GM23338 (cell line): ENCODE measurements around the gene DLGAP4. TPM values are rescaled to one million over a fixed set of nuclear protein-coding genes. Genes with fewer than 3 reads are reported as not detected.

ENCODE experiments used
- ATAC-seq: fragments of 200-7000 bp; cut with Tn5 transposase; 3 replicates; pipeline ENCODE4 v1.9.1; 2020
- DNase-seq: peaks from one replicate; pipeline ENCODE4 v3.0.0-alpha.2; 2015; ENCODE audit warnings: low spot score
- H2AFZ ChIP-seq: fragments of 200-600 bp; sonication (generic); 2 replicates; pipeline ENCODE4 v1.8.0; 2016; ENCODE audit warnings: antibody characterized with exemption, mild to moderate bottlenecking, moderate library complexity
- H3F3A ChIP-seq: fragments of 200-600 bp; sonication (generic); replicated peaks from 2 replicates; pipeline ENCODE4 v1.8.0; 2017; ENCODE audit warnings: antibody characterized with exemption, mixed run types, low read depth
- H3K27ac ChIP-seq: fragments of 200-600 bp; sonication (generic); 2 replicates; pipeline ENCODE4 v1.6.1; 2016; ENCODE audit warnings: low read depth
- H3K27me3 ChIP-seq: fragments of 200-600 bp; sonication (generic); 2 replicates; pipeline ENCODE4 v1.8.0; 2016; ENCODE audit warnings: mild to moderate bottlenecking, mixed run types, moderate library complexity; ENCODE audit not compliant: insufficient read depth
- H3K36me3 ChIP-seq: fragments of 200-600 bp; sonication (generic); 2 replicates; pipeline ENCODE4 v1.8.0; 2016; ENCODE audit warnings: mild to moderate bottlenecking; ENCODE audit not compliant: insufficient read depth
- H3K4me1 ChIP-seq: fragments of 200-600 bp; sonication (generic); 2 replicates; pipeline ENCODE4 v1.8.0; 2016; ENCODE audit warnings: mild to moderate bottlenecking, moderate library complexity; ENCODE audit not compliant: insufficient read depth
- H3K4me2 ChIP-seq: fragments of 200-600 bp; sonication (generic); 2 replicates; pipeline ENCODE4 v1.7.1; 2017; ENCODE audit warnings: mixed run types
- H3K4me3 ChIP-seq: fragments of 200-600 bp; sonication (generic); 2 replicates; pipeline ENCODE4 v1.6.1; 2016; ENCODE audit warnings: mixed run types
- H3K79me2 ChIP-seq: fragments of 200-600 bp; sonication (generic); replicated peaks from 2 replicates; pipeline ENCODE4 v1.8.0; 2017; ENCODE audit warnings: mild to moderate bottlenecking; ENCODE audit not compliant: insufficient read depth
- H3K9me2 ChIP-seq: fragments of 200-600 bp; sonication (generic); 2 replicates; pipeline ENCODE4 v1.8.0; 2017; ENCODE audit not compliant: insufficient read depth
- H4K20me1 ChIP-seq: fragments of 200-600 bp; sonication (generic); replicated peaks from 2 replicates; pipeline ENCODE4 v1.8.0; 2017; ENCODE audit warnings: mild to moderate bottlenecking; ENCODE audit not compliant: insufficient read depth
- H3K27ac Mint-ChIP-seq: 2 replicates; pipeline ENCODE4 v1.8.0; 2020; ENCODE audit warnings: inconsistent platforms, mild to moderate bottlenecking, moderate library complexity, mixed read lengths
- H3K27me3 Mint-ChIP-seq: 3 replicates; pipeline ENCODE4 v1.8.0; 2022; ENCODE audit warnings: low read depth, mild to moderate bottlenecking, moderate library complexity, mixed read lengths, inconsistent platforms; ENCODE audit not compliant: insufficient read depth, poor library complexity
- H3K36me3 Mint-ChIP-seq: 3 replicates; pipeline ENCODE4 v1.8.0; 2021; ENCODE audit warnings: low read depth, mild to moderate bottlenecking, inconsistent platforms, moderate library complexity, mixed read lengths
- H3K4me1 Mint-ChIP-seq: 3 replicates; pipeline ENCODE4 v1.8.0; 2020; ENCODE audit warnings: mild to moderate bottlenecking, inconsistent platforms, mixed read lengths
- H3K4me3 Mint-ChIP-seq: 3 replicates; pipeline ENCODE4 v1.8.0; 2021; ENCODE audit warnings: moderate library complexity, mild to moderate bottlenecking, inconsistent platforms, mixed read lengths
- H3K9me3 Mint-ChIP-seq: 3 replicates; pipeline ENCODE4 v1.8.0; 2020; ENCODE audit warnings: moderate library complexity, mild to moderate bottlenecking, inconsistent platforms, mixed read lengths
- EZH2 ChIP-seq: fragments of 200-600 bp; sonication (generic); IDR thresholded peaks from one replicate; pipeline ENCODE4 v1.8.0; 2017; ENCODE audit warnings: antibody characterized with exemption, mild to moderate bottlenecking, low read depth; ENCODE audit not compliant: unreplicated experiment
- EZH2phosphoT487 ChIP-seq: fragments of 200-600 bp; sonication (generic); IDR thresholded peaks from one replicate; pipeline ENCODE4 v1.8.1; 2018; ENCODE audit warnings: antibody characterized with exemption; ENCODE audit not compliant: unreplicated experiment
- JUNB ChIP-seq: IDR thresholded peaks from one replicate; pipeline ENCODE4 v1.6.1; 2016; ENCODE audit warnings: antibody characterized with exemption; ENCODE audit not compliant: unreplicated experiment
- NANOG ChIP-seq: IDR thresholded peaks from 2 replicates; pipeline ENCODE4 v1.6.1; 2016; ENCODE audit warnings: antibody characterized with exemption, borderline replicate concordance
- POLR2AphosphoS5 ChIP-seq: IDR thresholded peaks from 2 replicates; pipeline ENCODE4 v1.6.1; 2016; ENCODE audit warnings: antibody characterized with exemption, low read depth
- STAT1 ChIP-seq: IDR thresholded peaks from one replicate; pipeline ENCODE4 v1.6.1; 2016; ENCODE audit warnings: antibody characterized with exemption; ENCODE audit not compliant: unreplicated experiment
- ZNF114 ChIP-seq: fragments of 250-450 bp; sonication (Bioruptor Pico); IDR thresholded peaks from 2 replicates; pipeline ENCODE4 v1.5.0; 2020; ENCODE audit warnings: mild to moderate bottlenecking, moderate library complexity
- ZNF331 ChIP-seq: fragments of 250-450 bp; sonication (Bioruptor Pico); IDR thresholded peaks from 2 replicates; pipeline ENCODE4 v1.5.0; 2020; ENCODE audit warnings: low read depth, mild to moderate bottlenecking, moderate library complexity
- polyA plus RNA-seq: library from polyadenylated mRNA; unstranded; fragments of >200 nt; fragmentation: Nextera tagmentation; extraction: Ambion mirVana; gene quantifications from 2 replicates; pipeline ENCODE4 v1.2.1, GENCODE V29; 2016
- total RNA-seq: library from RNA; depleted of rRNA; stranded (reverse); fragments of >200 nt; shearing (Covaris generic); gene quantifications from 2 replicates; pipeline ENCODE4 v1.2.3, GENCODE V29; 2014
- TF ChIP-seq, protein P1 (sequence below), 2 experiments: fragments of 200-600 bp in 1 of 2; sonication (generic) in 1 of 2; conservative IDR thresholded peaks; 2 replicates each; pipeline versions ENCODE4 v1.5.1 to v1.6.1; 2016 to 2017; ENCODE audit warnings: antibody characterized with exemption in 2 of 2, low read depth in 2 of 2, mild to moderate bottlenecking in 2 of 2, moderate library complexity in 1 of 2
- TF ChIP-seq, protein P2 (sequence below): IDR thresholded peaks from 2 replicates; pipeline ENCODE4 v1.6.1; 2016; ENCODE audit warnings: antibody characterized with exemption

The DLGAP4 gene
- total and polyA plus RNA-seq, 2 experiments from 2014 or later = 46.1 to 52.2 TPM

DNA sequence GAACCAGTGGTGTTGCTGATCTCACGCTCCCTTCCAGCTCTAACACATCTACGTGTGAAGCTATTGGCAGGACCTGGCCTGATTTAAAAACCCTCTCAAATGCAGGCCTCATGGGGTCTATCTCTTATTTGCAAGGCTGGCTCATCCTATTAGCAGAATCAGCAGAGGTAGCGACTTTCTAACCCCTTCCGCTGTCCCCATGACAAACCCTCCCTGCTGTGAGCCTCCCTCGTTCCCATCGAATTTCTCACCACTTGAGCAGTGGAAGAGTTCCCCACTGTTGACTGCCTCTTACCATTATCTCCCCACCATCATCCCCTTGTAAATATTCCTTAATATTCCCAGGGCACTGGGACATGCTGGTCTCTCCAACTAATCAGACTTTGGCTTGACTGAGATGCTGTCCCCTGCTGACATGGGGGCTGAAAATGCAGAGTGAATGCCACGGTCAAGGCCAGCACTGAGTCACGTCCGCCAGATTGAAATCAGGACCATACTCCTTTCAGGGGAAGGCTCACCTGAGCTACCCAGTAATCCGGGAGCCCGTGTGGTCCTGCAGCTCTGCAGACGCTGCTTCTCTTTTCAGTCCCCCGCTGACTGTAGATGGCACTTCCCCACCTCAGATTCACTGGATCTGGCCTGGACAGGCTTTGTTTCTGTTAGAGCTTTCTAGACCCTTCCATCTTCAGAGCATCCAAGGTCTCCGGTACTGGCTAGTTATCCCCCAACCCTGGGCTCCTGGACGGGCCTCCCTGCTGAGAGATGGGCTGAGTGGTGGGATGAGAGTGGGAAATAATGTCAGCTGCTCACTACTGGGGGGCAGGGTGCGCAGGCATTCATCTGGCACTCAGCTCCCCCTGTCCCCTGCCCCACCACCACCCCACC is 46.7 kb upstream of the DLGAP4 start:
- Histone ChIP-seq H3K4me1 (peaks cover 7% of the 10 kb centered on the region; the same call in 1 of the 2 replicates), H3F3A (no peaks in the 10 kb centered on the region), H3K4me2 (peak overlapping the region; percentile 33; the same call in 1 of the 2 replicates), H4K20me1 (no peaks in the 10 kb centered on the region), H3K27me3 (no peaks in the 10 kb centered on the region), H3K4me3 (no peak overlapping the region), H3K79me2 (no peaks in the 10 kb centered on the region), H3K36me3 (peaks cover 4% of the 10 kb centered on the region; the same call in 1 of the 2 replicates), H3K27ac (no peak overlapping the region), H2AFZ (no peak overlapping the region), H3K9me2 (no peaks in the 10 kb centered on the region)
- H3K27me3 Mint-ChIP-seq = peaks cover 3% of the 10 kb centered on the region
- H3K27ac Mint-ChIP-seq = peak overlapping the region; percentile 45; the same call in 1 of the 2 replicates
- peaks cover 19% of the 10 kb centered on the region for H3K4me1 Mint-ChIP-seq
- ATAC-seq = peak; percentile 70
- peak; percentile 32 for DNase-seq
- H3K4me3 Mint-ChIP-seq = peak overlapping the region; percentile 26; the same call in 1 of the 3 replicates
- TF ChIP-seq JUNB (no peak), POLR2AphosphoS5 (no peak), EZH2phosphoT487 (no peak), EZH2 (no peak), ZNF331 (CRISPR knock-in tag) (no peak), NANOG (no peak)
- H3K9me3 Mint-ChIP-seq = no peaks in the 10 kb centered on the region
- H3K36me3 Mint-ChIP-seq = peaks cover 8% of the 10 kb centered on the region; the same call in 1 of the 3 replicates

DNA sequence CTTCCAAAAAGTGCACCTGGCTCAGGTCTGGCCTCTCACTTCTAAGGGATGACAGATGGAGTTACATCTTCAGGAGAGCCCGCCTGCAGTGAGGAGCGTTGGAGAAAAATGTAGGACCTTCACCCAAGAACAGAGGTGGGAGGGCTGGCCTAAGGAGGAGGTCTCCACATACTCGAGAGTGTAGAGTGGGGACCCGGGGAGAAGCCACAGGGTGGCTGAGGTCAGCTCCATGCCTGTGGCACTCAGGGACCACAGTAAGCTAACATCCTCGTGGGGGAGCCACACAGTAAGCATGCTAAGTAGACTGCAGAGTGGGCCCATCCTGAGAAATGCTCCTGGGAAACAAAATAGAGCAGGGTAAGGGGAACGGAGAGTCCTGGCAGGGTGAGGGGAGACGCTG is 45.8 kb upstream of the DLGAP4 start:
- no peak overlapping the region for H3K27ac Mint-ChIP-seq

More for the DNA sequence above, 45.8 kb upstream of the DLGAP4 start:
- Histone ChIP-seq H3K79me2 (no peaks in the 10 kb centered on the region), H2AFZ (no peak overlapping the region), H3K36me3 (peaks cover 4% of the 10 kb centered on the region; the same call in 1 of the 2 replicates), H3K4me1 (peaks cover 7% of the 10 kb centered on the region; the same call in 1 of the 2 replicates), H3K27me3 (no peaks in the 10 kb centered on the region), H3K9me2 (no peaks in the 10 kb centered on the region), H3F3A (no peaks in the 10 kb centered on the region), H3K4me2 (no peak overlapping the region), H3K4me3 (no peak overlapping the region), H4K20me1 (no peaks in the 10 kb centered on the region), H3K27ac (no peak overlapping the region)
- peak; percentile 8; the same call in 1 of the 3 replicates for ATAC-seq
- H3K4me1 Mint-ChIP-seq = peaks cover 19% of the 10 kb centered on the region
- H3K9me3 Mint-ChIP-seq = no peaks in the 10 kb centered on the region
- H3K27me3 Mint-ChIP-seq = peaks cover 5% of the 10 kb centered on the region
- TF ChIP-seq, protein P1, sequence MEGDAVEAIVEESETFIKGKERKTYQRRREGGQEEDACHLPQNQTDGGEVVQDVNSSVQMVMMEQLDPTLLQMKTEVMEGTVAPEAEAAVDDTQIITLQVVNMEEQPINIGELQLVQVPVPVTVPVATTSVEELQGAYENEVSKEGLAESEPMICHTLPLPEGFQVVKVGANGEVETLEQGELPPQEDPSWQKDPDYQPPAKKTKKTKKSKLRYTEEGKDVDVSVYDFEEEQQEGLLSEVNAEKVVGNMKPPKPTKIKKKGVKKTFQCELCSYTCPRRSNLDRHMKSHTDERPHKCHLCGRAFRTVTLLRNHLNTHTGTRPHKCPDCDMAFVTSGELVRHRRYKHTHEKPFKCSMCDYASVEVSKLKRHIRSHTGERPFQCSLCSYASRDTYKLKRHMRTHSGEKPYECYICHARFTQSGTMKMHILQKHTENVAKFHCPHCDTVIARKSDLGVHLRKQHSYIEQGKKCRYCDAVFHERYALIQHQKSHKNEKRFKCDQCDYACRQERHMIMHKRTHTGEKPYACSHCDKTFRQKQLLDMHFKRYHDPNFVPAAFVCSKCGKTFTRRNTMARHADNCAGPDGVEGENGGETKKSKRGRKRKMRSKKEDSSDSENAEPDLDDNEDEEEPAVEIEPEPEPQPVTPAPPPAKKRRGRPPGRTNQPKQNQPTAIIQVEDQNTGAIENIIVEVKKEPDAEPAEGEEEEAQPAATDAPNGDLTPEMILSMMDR (conservative IDR thresholded peaks at IDR 0.05; ENCODE audit: low read depth in 2 of 2) = no peak
- no peak for TF ChIP-seq STAT1
- no peak for TF ChIP-seq ZNF114 (CRISPR knock-in tag)
- no peak for TF ChIP-seq JUNB
- no peak for TF ChIP-seq NANOG
- TF ChIP-seq, protein P2, sequence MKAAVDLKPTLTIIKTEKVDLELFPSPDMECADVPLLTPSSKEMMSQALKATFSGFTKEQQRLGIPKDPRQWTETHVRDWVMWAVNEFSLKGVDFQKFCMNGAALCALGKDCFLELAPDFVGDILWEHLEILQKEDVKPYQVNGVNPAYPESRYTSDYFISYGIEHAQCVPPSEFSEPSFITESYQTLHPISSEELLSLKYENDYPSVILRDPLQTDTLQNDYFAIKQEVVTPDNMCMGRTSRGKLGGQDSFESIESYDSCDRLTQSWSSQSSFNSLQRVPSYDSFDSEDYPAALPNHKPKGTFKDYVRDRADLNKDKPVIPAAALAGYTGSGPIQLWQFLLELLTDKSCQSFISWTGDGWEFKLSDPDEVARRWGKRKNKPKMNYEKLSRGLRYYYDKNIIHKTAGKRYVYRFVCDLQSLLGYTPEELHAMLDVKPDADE = no peak
- TF ChIP-seq ZNF331 (CRISPR knock-in tag) = no peak
- H3K4me3 Mint-ChIP-seq = no peak overlapping the region
- no peak for DNase-seq
- H3K36me3 Mint-ChIP-seq = peaks cover 8% of the 10 kb centered on the region; the same call in 1 of the 3 replicates
